Sigmoid colon (tissue), 7 donors: Measurements from ENCODE around the gene OR1K1. TPM values are rescaled to one million over a fixed set of nuclear protein-coding genes. Genes with fewer than 3 reads are reported as not detected.
A peak's percentile ranks its signal among the peaks of the same experiment; 100 is the strongest.

ENCODE experiments used
- DNase-seq: peaks from one replicate; pipeline ENCODE4 v3.0.0-alpha.2; 2019
- H3K27ac ChIP-seq, 4 donors: fragments of 200-600 bp; sonication (generic); one replicate each; pipeline ENCODE4 v1.5.1; 2016 to 2019; ENCODE audit warnings: mild to moderate bottlenecking in 1 of 4
- H3K27me3 ChIP-seq, 3 donors: fragments of 200-600 bp; sonication (generic); one replicate each; pipeline ENCODE4 v1.5.1; 2019; ENCODE audit warnings: mild to moderate bottlenecking in 1 of 3
- H3K36me3 ChIP-seq, 4 donors: fragments of 200-600 bp; sonication (generic); one replicate each; pipeline ENCODE4 v1.5.1; 2016 to 2019
- H3K4me1 ChIP-seq, 4 donors: fragments of 200-600 bp; sonication (generic); one replicate each; pipeline ENCODE4 v1.5.1; 2017 to 2019
- H3K4me3 ChIP-seq, 4 donors: fragments of 200-600 bp; sonication (generic); one replicate each; pipeline ENCODE4 v1.5.1; 2017 to 2019; ENCODE audit warnings: mild to moderate bottlenecking in 2 of 4, moderate library complexity in 1 of 4
- H3K9me3 ChIP-seq, 4 donors: fragments of 200-600 bp in 3 of 4; sonication (generic) in 3 of 4; one replicate each; pipeline versions ENCODE4 v1.5.1 to v1.6.1; 2013 to 2019
- EP300 ChIP-seq, 4 donors: sonication (generic); formaldehyde crosslinking; IDR thresholded peaks; one replicate each; pipeline ENCODE4 v1.6.1; 2017; ENCODE audit warnings: antibody characterized with exemption in 4 of 4
- POLR2A ChIP-seq, 2 donors: fragments of 450-650 bp; IDR thresholded peaks; one replicate each; pipeline ENCODE4 v1.6.1; 2016; ENCODE audit warnings: antibody characterized with exemption in 2 of 2, mild to moderate bottlenecking in 2 of 2, moderate library complexity in 2 of 2
- POLR2AphosphoS5 ChIP-seq, 4 donors: sonication (generic); formaldehyde crosslinking; IDR thresholded peaks; one replicate each; pipeline ENCODE4 v1.6.1; 2017; ENCODE audit warnings: antibody characterized with exemption in 4 of 4
- WGBS, 2 donors: extraction: QIAGEN DNeasy Blood & Tissue Kit; methylation state at CpG; one replicate each; pipeline ENCODE4 v1.1.7; 2013; 5-methylcytosine and 5-hydroxymethylcytosine counted together
- intact Hi-C: fragments of 100-400 bp; cut with DNase I; formaldehyde crosslinking; loops from one replicate; pipeline ENCODE4 v1.15.1; 2023
- polyA plus RNA-seq, 3 donors: library from polyadenylated mRNA; stranded (reverse); fragments of 200-250 nt; gene quantifications; one replicate each; pipeline ENCODE4 v1.2.3, GENCODE V29; 2013
- total RNA-seq, 4 donors: library from RNA; depleted of rRNA; stranded (reverse); fragments of >200 nt; gene quantifications; one replicate each; pipeline ENCODE4 v1.1.0, GENCODE V29; 2016
- TF ChIP-seq, protein P1 (sequence below), 4 experiments: fragments of 450-650 bp in 3 of 4; fragments of 200-600 bp in 1 of 4; IDR thresholded peaks; one replicate each; pipeline ENCODE4 v1.5.1; 2016 to 2019; ENCODE audit warnings: antibody characterized with exemption in 4 of 4, mild to moderate bottlenecking in 3 of 4, moderate library complexity in 2 of 4
- donor health status: healthy with polysubstance abuse.
- donor health status: Bipolar disorder and iron deficiency.
- donor health status: healthy.

The OR1K1 gene
- total and polyA plus RNA-seq, 7 donors, result not detected

DNA sequence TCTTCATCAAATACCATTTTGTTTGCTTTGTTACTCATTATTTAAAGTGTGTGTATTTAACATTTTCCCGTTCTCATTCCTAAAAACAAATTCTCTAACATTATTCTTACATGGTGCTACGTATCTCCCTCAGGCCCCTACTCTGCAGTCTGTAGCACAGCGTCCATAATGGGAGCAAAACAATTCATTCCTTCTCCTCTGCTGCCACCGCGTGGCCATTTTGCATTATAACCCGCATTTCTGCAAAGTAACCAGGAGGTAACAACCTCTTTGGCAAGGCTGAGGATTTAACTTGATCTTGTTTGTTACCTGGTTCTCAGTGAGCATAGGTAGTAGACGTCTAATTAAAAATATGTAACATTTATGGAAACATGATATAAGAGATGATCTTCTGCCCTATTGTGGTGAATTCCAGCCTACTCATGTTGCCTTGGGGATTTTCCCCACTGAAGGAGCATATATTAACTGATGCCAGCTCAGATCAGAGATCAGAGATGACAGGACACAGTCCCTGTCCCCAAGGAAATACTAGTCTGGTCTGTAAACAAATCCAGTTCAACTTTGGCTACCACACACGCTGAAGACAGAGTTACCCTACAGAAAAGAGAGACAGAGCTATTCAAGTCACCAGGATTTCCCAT, 10.5 kb downstream of the OR1K1 start:
- no peaks in the 10 kb centered on the region for H3K27me3 ChIP-seq
- WGBS, 2 donors, result 3 to 7% methylated on average over 8 of the region's 8 CpGs
- H3K36me3 ChIP-seq, result no peaks in the 10 kb centered on the region
- peak; percentile 82 for DNase-seq
- TF ChIP-seq, protein P1, sequence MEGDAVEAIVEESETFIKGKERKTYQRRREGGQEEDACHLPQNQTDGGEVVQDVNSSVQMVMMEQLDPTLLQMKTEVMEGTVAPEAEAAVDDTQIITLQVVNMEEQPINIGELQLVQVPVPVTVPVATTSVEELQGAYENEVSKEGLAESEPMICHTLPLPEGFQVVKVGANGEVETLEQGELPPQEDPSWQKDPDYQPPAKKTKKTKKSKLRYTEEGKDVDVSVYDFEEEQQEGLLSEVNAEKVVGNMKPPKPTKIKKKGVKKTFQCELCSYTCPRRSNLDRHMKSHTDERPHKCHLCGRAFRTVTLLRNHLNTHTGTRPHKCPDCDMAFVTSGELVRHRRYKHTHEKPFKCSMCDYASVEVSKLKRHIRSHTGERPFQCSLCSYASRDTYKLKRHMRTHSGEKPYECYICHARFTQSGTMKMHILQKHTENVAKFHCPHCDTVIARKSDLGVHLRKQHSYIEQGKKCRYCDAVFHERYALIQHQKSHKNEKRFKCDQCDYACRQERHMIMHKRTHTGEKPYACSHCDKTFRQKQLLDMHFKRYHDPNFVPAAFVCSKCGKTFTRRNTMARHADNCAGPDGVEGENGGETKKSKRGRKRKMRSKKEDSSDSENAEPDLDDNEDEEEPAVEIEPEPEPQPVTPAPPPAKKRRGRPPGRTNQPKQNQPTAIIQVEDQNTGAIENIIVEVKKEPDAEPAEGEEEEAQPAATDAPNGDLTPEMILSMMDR (IDR thresholded peaks at IDR 0.05), result peak; percentile 67 to 84 (median 71)
- TF ChIP-seq POLR2AphosphoS5 (IDR thresholded peaks at IDR 0.05) (peak in 1 of 4 donors; percentile 20), EP300 (IDR thresholded peaks at IDR 0.05) (no peak), POLR2A (IDR thresholded peaks at IDR 0.05) (no peak)
- H3K4me3 ChIP-seq, result no peak overlapping the region
- no peaks in the 10 kb centered on the region for H3K9me3 ChIP-seq
- H3K4me1 ChIP-seq, result peaks cover 0 to 5% (median 0%) of the 10 kb centered on the region in 4 donors
- intact Hi-C loops, result loop anchor here (1.0 to 5.0 kb wide), 2 partner anchors 345 to 683 kb away; no protein-coding TSS in a partner anchor
- H3K27ac ChIP-seq, result no peak overlapping the region

GRCh38 chr9:122812736-122813135, 12.8 kb downstream of the OR1K1 start:
- Histone ChIP-seq H3K36me3 (peaks cover 0 to 4% (median 3%) of the 10 kb centered on the region in 4 donors), H3K27ac (no peak overlapping the region), H3K4me1 (peaks cover 0 to 5% (median 0%) of the 10 kb centered on the region in 4 donors), H3K9me3 (no peaks in the 10 kb centered on the region), H3K4me3 (no peak overlapping the region), H3K27me3 (no peaks in the 10 kb centered on the region)
- intact Hi-C loops, result loop anchor here (5.0 kb wide), 1 partner anchor 685 kb away; no protein-coding TSS in a partner anchor
- 45 to 71% methylated on average over 4 of the region's 4 CpGs for WGBS, 2 donors
- no peak for DNase-seq
- TF ChIP-seq POLR2A (IDR thresholded peaks at IDR 0.05) (no peak), POLR2AphosphoS5 (IDR thresholded peaks at IDR 0.05) (no peak), EP300 (IDR thresholded peaks at IDR 0.05) (no peak)
- TF ChIP-seq, protein P1 (IDR thresholded peaks at IDR 0.05), result no peak

DNA sequence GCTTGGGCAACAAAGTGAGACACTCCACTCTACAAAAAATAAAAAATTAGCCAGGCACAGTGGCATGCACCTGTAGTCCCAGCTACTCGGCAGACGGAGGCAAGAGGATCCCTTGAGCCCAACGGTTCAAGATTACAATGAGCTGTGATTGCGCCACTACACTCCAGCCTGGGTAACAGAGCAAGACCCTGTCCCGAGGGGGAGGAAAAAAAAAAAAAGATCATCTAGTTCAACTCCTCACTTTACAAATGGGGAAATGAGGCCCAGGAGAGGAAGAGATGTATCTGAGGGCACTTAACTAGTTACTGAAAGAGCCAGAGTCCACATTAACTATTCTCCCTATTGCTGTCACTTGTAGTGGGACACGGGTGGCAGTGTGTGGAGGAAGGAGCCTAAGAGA, 14.6 kb downstream of the OR1K1 start:
- WGBS, 2 donors, result 63 to 74% methylated on average over 6 of the region's 6 CpGs
- Histone ChIP-seq H3K4me1 (peaks cover 0 to 12% (median 0%) of the 10 kb centered on the region in 4 donors), H3K27ac (no peak overlapping the region), H3K27me3 (no peaks in the 10 kb centered on the region), H3K36me3 (peaks cover 0 to 22% (median 4%) of the 10 kb centered on the region in 4 donors), H3K4me3 (no peak overlapping the region), H3K9me3 (no peaks in the 10 kb centered on the region)
- DNase-seq, result no peak
- TF ChIP-seq POLR2A (IDR thresholded peaks at IDR 0.05), result no peak
- TF ChIP-seq, protein P1 (IDR thresholded peaks at IDR 0.05), result no peak
- TF ChIP-seq EP300 (IDR thresholded peaks at IDR 0.05), result no peak
- no peak for TF ChIP-seq POLR2AphosphoS5 (IDR thresholded peaks at IDR 0.05)
- intact Hi-C loops, result loop anchor here (5.0 kb wide), 1 partner anchor 687 kb away; no protein-coding TSS in a partner anchor

DNA sequence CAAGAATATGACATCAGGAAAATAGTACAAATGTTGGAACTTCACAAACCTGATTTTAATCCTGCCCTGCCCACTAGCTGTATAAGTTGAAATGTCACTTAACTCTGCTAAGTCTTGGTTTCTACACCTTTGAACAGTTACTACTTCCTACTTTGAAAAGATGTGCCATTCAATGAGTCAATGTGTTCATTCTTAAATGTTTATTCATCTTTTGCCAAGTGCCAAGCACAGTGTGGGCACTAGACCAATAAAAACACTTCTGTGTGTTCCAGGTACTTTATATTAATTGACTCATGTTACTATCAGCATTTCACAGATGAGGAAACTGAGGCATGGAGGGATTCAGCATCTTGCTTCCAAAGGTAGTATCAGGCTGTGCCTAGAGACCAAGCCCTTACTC, 15.6 kb downstream of the OR1K1 start:
- H3K27ac ChIP-seq, result no peak overlapping the region
- H3K4me1 ChIP-seq, result peaks cover 0 to 14% (median 0%) of the 10 kb centered on the region in 4 donors
- H3K4me3 ChIP-seq, result no peak overlapping the region
- no peaks in the 10 kb centered on the region for H3K27me3 ChIP-seq
- no peaks in the 10 kb centered on the region for H3K9me3 ChIP-seq
- intact Hi-C loops, result no loop called here
- TF ChIP-seq POLR2A (IDR thresholded peaks at IDR 0.05) (no peak), POLR2AphosphoS5 (IDR thresholded peaks at IDR 0.05) (no peak), EP300 (IDR thresholded peaks at IDR 0.05) (no peak)
- TF ChIP-seq, protein P1 (IDR thresholded peaks at IDR 0.05), result no peak
- H3K36me3 ChIP-seq, result peaks cover 0 to 29% (median 4%) of the 10 kb centered on the region in 4 donors
- DNase-seq, result no peak
